H1 (cell line): Measurements from ENCODE around the gene NPTXR. TPM values are rescaled to one million over a fixed set of nuclear protein-coding genes. Genes with fewer than 3 reads are reported as not detected.

ENCODE experiments used
- BCL11A ChIP-seq, 2 experiments: IDR thresholded peaks; one replicate each; pipeline ENCODE4 v1.6.1; 2011; ENCODE audit warnings: low read depth in 2 of 2, low read length in 2 of 2, mild to moderate bottlenecking in 2 of 2
- CHD2 ChIP-seq: IDR thresholded peaks from 2 replicates; pipeline ENCODE4 v1.6.1; 2012; ENCODE audit warnings: low read length, improper control_type of control experiment
- CREB1 ChIP-seq: IDR thresholded peaks from 2 replicates; pipeline ENCODE4 v1.6.1; 2012; ENCODE audit warnings: inconsistent platforms
- CTCF ChIP-seq, 3 experiments: IDR thresholded peaks; 1 replicate in 2 of 3; 2 replicates in 1 of 3; pipeline versions ENCODE4 v1.5.1 to v1.6.1; 2011; ENCODE audit warnings: low read length in 3 of 3, mild to moderate bottlenecking in 3 of 3, inconsistent platforms in 2 of 3, low read depth in 1 of 3, moderate library complexity in 1 of 3; ENCODE audit not compliant: insufficient read depth in 1 of 3; ENCODE audit errors: control extremely low read depth in 1 of 3
- NANOG ChIP-seq: IDR thresholded peaks from 2 replicates; pipeline ENCODE4 v1.6.1; 2011; ENCODE audit warnings: low read length, low read depth, mild to moderate bottlenecking, inconsistent platforms; ENCODE audit not compliant: insufficient read depth, poor library complexity, severe bottlenecking
- RXRA ChIP-seq: IDR thresholded peaks from 2 replicates; pipeline ENCODE4 v1.6.1; 2011; ENCODE audit warnings: low read depth, mild to moderate bottlenecking, low read length, moderate library complexity; ENCODE audit not compliant: insufficient read depth
- TAF7 ChIP-seq: optimal IDR thresholded peaks from 2 replicates; pipeline ENCODE3; 2011; ENCODE audit warnings: low read depth, mild to moderate bottlenecking, inconsistent platforms, low read length, moderate library complexity, borderline replicate concordance
- polyA plus RNA-seq, 7 experiments: library from polyadenylated mRNA; depleted of rRNA in 3 of 7; stranded (reverse) in 5 of 7; unstranded in 2 of 7; fragments of >200 nt in 5 of 7; fragments of 200-250 nt in 2 of 7; gene quantifications; 1 replicate in 5 of 7; 2 replicates in 1 of 7; 4 replicates in 1 of 7; pipeline versions ENCODE4 v1.2.1 to v1.2.3, GENCODE V29; 2011 to 2013; ENCODE audit warnings: missing spikeins in 2 of 7, mixed read lengths in 2 of 7
- total RNA-seq: library from RNA; stranded (reverse); fragmentation: NEBNext Ultra II Directional; extraction: Animal tissue kit (Norgen Biotek cat#: 25700); gene quantifications from 2 replicates; pipeline ENCODE4 v1.2.1, GENCODE V29; 2021

Gene NPTXR
- total and polyA plus RNA-seq, 2 of the 8 experiments (the other 6 are each of a cell fraction or from before 2014, with no cell fraction given) = 3.7 to 6.4 TPM

GRCh38 chr22:38833061-38833460 lies 10.8 kb downstream of the NPTXR start (continued):
- TF ChIP-seq CTCF (IDR thresholded peaks at IDR 0.05; ENCODE audit: control extremely low read depth in 1 of 3, insufficient read depth in 1 of 3, low read depth in 1 of 3, low read length in 3 of 3) = no peak
- TF ChIP-seq CHD2 = no peak
- TF ChIP-seq TAF7 = no peak
- no peak for TF ChIP-seq NANOG
- no peak for TF ChIP-seq CREB1
- no peak for TF ChIP-seq RXRA
- no peak for TF ChIP-seq BCL11A (IDR thresholded peaks at IDR 0.05; ENCODE audit: low read depth in 2 of 2, low read length in 2 of 2)
